Thyroid gland (tissue), 4 donors: ENCODE results near the gene ZNF726.
"Not testable (repeated sequence)": the region's sequence is repeated elsewhere in the genome, so short reads cannot be mapped to it uniquely, and the experiment has no call there.

Experiments
- POLR2A ChIP-seq, 2 donors: fragments of 450-650 bp; IDR thresholded peaks; one replicate each; pipeline ENCODE4 v1.6.1; 2017; ENCODE audit warnings: antibody characterized with exemption in 2 of 2, mild to moderate bottlenecking in 2 of 2, moderate library complexity in 1 of 2
- TF ChIP-seq, protein P1 (sequence below), 6 experiments: fragments of 200-600 bp in 3 of 6; fragments of 450-650 bp in 3 of 6; sonication (generic) in 3 of 6; IDR thresholded peaks; one replicate each; pipeline ENCODE4 v1.5.1; 2016 to 2019; ENCODE audit warnings: antibody characterized with exemption in 6 of 6, mild to moderate bottlenecking in 2 of 6, inconsistent platforms in 1 of 6, moderate library complexity in 1 of 6

DNA sequence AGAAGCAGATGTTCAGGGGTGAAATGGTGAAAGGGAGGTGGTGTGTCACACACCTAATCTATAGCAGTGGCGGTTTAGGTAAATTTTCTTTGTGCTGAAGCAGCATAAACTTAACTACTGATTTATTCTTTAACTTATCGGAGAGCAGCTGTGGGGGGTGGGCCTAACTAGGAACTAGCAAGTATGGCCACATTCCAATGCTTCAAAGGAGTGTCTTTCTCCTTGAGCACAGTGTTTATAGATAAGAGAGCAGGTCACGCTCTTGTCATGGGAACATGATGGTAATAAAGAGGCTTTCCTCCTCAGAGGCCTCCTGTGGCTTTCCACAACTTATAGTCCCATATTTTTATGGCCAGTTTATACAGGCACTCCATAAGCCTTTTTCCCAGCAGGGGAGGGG is 37.9 kb upstream of the ZNF726 start:
- TF ChIP-seq, protein P1, sequence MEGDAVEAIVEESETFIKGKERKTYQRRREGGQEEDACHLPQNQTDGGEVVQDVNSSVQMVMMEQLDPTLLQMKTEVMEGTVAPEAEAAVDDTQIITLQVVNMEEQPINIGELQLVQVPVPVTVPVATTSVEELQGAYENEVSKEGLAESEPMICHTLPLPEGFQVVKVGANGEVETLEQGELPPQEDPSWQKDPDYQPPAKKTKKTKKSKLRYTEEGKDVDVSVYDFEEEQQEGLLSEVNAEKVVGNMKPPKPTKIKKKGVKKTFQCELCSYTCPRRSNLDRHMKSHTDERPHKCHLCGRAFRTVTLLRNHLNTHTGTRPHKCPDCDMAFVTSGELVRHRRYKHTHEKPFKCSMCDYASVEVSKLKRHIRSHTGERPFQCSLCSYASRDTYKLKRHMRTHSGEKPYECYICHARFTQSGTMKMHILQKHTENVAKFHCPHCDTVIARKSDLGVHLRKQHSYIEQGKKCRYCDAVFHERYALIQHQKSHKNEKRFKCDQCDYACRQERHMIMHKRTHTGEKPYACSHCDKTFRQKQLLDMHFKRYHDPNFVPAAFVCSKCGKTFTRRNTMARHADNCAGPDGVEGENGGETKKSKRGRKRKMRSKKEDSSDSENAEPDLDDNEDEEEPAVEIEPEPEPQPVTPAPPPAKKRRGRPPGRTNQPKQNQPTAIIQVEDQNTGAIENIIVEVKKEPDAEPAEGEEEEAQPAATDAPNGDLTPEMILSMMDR (IDR thresholded peaks at IDR 0.05): not testable (repeated sequence)
- TF ChIP-seq POLR2A (IDR thresholded peaks at IDR 0.05): not testable (repeated sequence)
